Bladder microvascular endothelial cell (primary cell): ENCODE results near the gene MAGEB6B. TPM values are rescaled to one million over a fixed set of nuclear protein-coding genes. Genes with fewer than 3 reads are reported as not detected.

ENCODE experiments used
- total RNA-seq: library from RNA; depleted of rRNA; stranded (reverse); fragments of >200 nt; gene quantifications from 2 replicates; pipeline ENCODE4 v1.2.3, GENCODE V29; 2014

The MAGEB6B gene
- not detected in 2 replicates for total RNA-seq

GRCh38 chrX:26160301-26160700 is at the start of gene MAGEB6B:
Gene MAGEB6B (plus strand): TSS chrX:26160601. CDS start chrX:26160601, 0 bp downstream.

GRCh38 chrX:26138274-26138673 is 22.1 kb upstream of the MAGEB6B start, which contains the start of gene MAGEB18:
Gene MAGEB18 (plus strand): TSS chrX:26138343. CDS start chrX:26138986, 643 bp downstream.

GRCh38 chrX:26192204-26192603 is 31.8 kb downstream of the MAGEB6B start, which contains the start of gene MAGEB6:
Gene MAGEB6 (plus strand): TSS chrX:26192440. CDS start chrX:26193847, 1,407 bp downstream.

Other genes with a start within 250 kb of the MAGEB6B start
- not detected in 2 replicates for gene MAGEB18, start 22.3 kb upstream of the MAGEB6B start, total RNA-seq
- not detected in 2 replicates for gene MAGEB6, start 31.8 kb downstream of the MAGEB6B start, total RNA-seq
- not detected in 2 replicates for gene MAGEB5, start 55.6 kb downstream of the MAGEB6B start, total RNA-seq